SK-N-SH (cell line): ENCODE data around the gene PDE2A.

ENCODE experiments used
- EP300 ChIP-seq, 2 experiments: IDR thresholded peaks; 2 replicates each; pipeline versions ENCODE4 v1.4.0 to v1.6.1; 2012; ENCODE audit warnings: borderline replicate concordance in 1 of 2, low read depth in 1 of 2, low read length in 1 of 2
- EZH2phosphoT487 ChIP-seq: fragments of 200-600 bp; sonication (generic); IDR thresholded peaks from 2 replicates; pipeline ENCODE4 v1.6.1; 2017; ENCODE audit warnings: low read depth, mixed run types, mild to moderate bottlenecking, antibody characterized with exemption, moderate library complexity, borderline replicate concordance
- MAX ChIP-seq: IDR thresholded peaks from 2 replicates; pipeline ENCODE4 v1.4.0; 2012; ENCODE audit warnings: low read depth
- MEF2A ChIP-seq: IDR thresholded peaks from 2 replicates; pipeline ENCODE4 v1.4.0; 2012; ENCODE audit warnings: low read depth, borderline replicate concordance
- POLR2AphosphoS5 ChIP-seq: IDR thresholded peaks from 2 replicates; pipeline ENCODE4 v1.6.1; 2012; ENCODE audit warnings: low read depth, low read length
- RCOR1 ChIP-seq: fragments of 150-350 bp; IDR thresholded peaks from 2 replicates; pipeline ENCODE4 v1.6.1; 2017; ENCODE audit warnings: antibody characterized with exemption, low read length
- TAF1 ChIP-seq: IDR thresholded peaks from 2 replicates; pipeline ENCODE4 v1.6.1; 2012; ENCODE audit warnings: low read depth, mild to moderate bottlenecking, low read length, moderate library complexity, borderline replicate concordance
- TEAD4 ChIP-seq: IDR thresholded peaks from 2 replicates; pipeline ENCODE4 v1.4.0; 2012; ENCODE audit warnings: mild to moderate bottlenecking, borderline replicate concordance; ENCODE audit not compliant: insufficient read depth
- TF ChIP-seq, protein P1 (sequence below): fragments of 200-600 bp; sonication (generic); IDR thresholded peaks from 2 replicates; pipeline ENCODE4 v1.6.1; 2017; ENCODE audit warnings: antibody characterized with exemption, mild to moderate bottlenecking, moderate library complexity

DNA sequence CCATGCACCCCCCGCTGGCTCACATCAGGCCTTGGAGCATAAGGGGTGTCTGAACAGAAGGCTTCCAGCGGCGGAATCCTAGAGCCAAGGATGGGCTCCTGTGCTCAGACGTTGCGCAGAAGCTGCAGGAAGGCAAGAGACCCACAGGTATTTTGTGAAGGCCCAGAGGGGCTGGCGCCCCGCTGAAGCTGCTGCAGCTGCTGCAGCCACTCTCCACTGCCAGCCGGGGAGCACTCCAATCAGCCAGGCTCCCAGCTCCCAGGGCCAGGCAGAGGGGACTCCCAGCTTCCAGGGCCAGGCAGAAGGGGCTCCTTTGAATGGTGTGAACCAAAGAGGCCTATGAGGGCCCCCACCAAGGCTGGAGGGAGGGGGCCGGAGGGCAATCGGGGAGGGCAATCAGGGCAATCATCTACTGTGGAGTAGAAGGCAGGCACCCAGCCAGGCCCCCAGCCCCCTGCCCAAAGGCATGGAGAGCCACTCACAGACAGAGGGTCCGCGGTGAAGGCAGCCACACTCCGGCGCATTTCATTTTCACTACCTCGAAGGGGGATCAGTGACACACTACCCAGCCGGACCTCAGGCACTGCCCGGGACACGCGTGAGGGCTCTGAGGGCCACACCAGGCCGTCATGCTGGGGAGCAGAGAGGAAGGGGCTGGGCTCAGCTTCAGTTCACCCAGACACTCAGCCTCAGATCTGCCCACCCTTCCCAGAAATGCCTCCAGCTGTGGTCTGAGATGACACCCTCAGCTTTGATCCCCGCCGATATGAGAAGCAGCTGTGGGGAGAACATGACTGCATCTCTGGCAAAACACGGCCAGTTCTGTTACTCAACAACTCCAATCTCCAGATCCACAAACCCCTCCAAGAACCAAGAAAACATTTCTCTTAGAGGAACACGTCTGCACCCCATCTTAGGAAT, 11.6 kb upstream of the PDE2A start:
- TF ChIP-seq EZH2phosphoT487 (no peak), MEF2A (no peak), TEAD4 (no peak), TAF1 (no peak), EP300 (IDR thresholded peaks at IDR 0.05; ENCODE audit: borderline replicate concordance in 1 of 2, low read depth in 1 of 2, low read length in 1 of 2) (no peak), RCOR1 (no peak), POLR2AphosphoS5 (no peak), MAX (no peak)
- TF ChIP-seq, protein P1, sequence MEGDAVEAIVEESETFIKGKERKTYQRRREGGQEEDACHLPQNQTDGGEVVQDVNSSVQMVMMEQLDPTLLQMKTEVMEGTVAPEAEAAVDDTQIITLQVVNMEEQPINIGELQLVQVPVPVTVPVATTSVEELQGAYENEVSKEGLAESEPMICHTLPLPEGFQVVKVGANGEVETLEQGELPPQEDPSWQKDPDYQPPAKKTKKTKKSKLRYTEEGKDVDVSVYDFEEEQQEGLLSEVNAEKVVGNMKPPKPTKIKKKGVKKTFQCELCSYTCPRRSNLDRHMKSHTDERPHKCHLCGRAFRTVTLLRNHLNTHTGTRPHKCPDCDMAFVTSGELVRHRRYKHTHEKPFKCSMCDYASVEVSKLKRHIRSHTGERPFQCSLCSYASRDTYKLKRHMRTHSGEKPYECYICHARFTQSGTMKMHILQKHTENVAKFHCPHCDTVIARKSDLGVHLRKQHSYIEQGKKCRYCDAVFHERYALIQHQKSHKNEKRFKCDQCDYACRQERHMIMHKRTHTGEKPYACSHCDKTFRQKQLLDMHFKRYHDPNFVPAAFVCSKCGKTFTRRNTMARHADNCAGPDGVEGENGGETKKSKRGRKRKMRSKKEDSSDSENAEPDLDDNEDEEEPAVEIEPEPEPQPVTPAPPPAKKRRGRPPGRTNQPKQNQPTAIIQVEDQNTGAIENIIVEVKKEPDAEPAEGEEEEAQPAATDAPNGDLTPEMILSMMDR: no peak
